Left lobe of liver (tissue), 2 donors: ENCODE data around the gene CSNK1D. TPM values are rescaled to one million over a fixed set of nuclear protein-coding genes. Genes with fewer than 3 reads are reported as not detected.

Experiments used
- ATAC-seq: fragments of 200-7000 bp; cut with Tn5 transposase; one replicate; pipeline ENCODE4 v1.9.1; 2020; ENCODE audit warnings: mild to moderate bottlenecking, moderate library complexity
- DNase-seq: peaks from one replicate; pipeline ENCODE4 v3.0.0-alpha.2; 2020; ENCODE audit warnings: low spot score
- total RNA-seq: library from RNA; stranded (reverse); gene quantifications from one replicate; pipeline ENCODE4 v1.2.1, GENCODE V29; 2021
- donor health status: DM: no; HTN: no; CAD: no; lungs with moderate emphysema.
- donor health status: DM: no; HTN: yes; CAD: no.

Gene CSNK1D
- total RNA-seq, 1 donor from 2014 or later, result 49.6 TPM

DNA sequence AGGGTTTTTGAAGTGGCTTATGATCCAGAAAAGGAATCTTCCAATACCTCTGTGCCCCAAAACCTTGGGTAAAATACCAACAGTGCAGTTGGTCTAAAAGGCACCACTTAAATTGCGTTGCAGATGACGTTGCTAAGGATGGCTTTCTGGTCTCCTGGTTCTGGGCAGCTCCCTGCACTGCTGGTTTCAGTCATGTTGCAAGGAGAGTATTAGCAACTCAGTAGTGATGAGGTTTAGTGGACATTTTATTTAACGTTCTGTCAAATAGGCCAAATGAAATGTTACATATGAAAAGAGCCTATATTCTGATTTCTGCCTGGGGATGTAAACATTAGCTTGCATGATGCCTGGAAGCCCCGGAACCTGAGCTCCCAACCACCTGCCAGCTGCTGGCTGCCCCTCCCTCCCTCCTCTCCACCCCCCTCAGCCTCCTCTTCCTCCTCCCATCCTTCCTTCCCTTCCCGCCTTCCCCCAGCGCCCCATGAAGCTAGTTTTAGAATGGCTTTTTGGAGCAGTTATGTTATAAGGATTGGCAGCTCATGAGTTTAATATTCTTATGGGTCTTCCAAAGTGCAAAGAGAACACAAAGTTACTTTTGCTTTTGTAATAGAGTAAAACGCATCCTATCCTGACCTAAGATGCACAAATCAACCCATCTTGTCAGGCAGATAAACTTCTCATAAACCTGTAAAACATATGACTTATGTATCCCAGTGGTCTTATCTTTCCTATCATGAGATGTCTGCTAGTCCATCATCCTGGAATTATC lies 23.2 kb upstream of the CSNK1D start:
- DNase-seq (no peak), ATAC-seq (no peak)

DNA sequence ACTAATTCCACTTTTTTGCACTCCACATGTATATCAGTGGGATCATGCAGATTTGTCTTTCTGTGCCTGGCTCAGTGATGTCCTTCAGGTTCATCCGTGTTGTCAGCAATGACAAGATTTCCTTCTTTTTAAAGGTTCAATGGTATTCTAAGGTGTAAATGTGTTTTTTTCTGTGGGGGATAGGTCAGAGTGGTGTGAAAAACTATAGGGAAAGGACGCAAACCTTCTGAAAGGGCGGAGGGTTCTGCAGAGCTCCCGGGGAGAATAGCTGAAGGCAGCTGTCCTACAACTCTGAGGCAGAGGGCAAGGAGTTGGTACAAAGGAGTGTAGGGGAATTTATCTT lies 21.9 kb upstream of the CSNK1D start:
- ATAC-seq (no peak), DNase-seq (no peak)

DNA sequence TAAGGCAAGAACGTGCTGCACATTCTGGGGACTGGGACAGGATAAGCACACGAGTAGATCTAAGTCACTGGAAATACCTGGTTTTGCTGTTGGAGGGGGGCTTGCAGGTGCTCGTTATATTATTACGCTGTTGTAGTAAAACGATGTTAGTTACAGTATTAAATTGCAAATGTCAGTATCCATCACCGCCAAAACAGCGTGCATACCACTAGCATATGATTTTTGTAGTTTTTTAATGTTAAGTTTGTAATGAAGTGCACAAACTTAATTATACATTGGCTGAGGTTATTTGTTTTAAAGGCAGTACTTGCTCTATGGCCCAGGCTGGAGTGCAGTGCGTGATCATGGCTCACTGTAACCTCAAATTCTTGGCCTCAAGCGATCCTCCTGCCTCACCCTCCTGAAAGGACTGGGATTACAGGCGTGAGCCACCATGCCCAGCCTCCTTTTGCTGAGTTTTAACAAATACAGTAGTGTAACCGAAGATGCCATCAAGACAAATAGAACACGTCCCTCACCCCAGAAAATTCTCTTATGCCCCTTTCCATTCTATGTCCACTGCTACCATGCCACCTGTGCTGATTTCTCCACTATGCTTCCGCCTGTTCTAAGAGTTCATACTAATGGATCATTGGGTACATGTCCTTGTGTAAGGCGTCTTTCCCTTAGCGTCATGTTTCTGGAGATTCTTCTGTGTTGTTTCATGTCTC lies 20.7 kb upstream of the CSNK1D start:
- DNase-seq, result no peak
- ATAC-seq, result no peak

DNA sequence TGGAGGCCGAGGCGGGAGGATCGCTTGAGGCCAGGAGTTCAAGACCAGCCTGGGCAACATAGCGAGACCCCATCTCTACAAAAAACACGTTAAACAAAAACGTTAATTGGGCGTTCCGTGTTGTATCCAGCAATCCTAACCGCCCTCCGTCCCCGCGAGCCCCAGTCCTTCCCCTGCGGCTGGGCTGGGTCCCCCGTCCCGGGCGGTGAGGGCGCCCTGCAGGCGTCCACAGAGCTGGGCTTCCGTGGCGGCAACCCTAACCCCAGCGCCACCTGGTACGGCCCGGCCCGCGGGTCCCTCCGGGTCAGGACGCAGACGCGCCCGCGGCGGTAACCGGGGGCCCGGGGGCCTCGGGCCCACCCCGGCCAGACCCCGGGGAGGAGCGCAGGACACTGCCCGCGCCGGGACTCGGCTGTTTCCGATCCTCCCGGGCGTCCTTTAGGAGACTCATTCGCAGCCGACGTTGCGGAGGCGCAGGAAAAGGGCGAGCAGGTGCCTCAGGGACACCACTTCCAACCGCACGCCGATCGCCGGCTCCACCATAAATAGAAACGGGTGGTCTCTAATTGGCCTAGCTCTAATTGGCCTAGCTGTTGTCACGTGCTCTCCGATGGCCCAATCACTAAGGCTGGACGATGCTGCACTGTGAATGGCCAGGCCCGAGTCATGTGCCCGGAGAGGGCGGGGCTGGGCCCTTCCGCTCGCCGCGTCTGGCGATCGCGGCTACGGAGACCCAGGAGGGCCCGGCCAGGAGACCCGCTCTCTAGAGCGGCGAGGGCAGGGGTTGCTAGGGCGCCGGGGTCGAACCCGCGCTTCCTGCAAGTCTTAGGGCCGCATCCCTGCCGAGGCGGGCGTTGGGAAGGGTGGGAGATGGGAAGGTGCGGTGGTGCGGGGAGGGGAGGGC lies 19.0 kb upstream of the CSNK1D start:
- ATAC-seq (peak; percentile 90), DNase-seq (peak; percentile 96)

DNA sequence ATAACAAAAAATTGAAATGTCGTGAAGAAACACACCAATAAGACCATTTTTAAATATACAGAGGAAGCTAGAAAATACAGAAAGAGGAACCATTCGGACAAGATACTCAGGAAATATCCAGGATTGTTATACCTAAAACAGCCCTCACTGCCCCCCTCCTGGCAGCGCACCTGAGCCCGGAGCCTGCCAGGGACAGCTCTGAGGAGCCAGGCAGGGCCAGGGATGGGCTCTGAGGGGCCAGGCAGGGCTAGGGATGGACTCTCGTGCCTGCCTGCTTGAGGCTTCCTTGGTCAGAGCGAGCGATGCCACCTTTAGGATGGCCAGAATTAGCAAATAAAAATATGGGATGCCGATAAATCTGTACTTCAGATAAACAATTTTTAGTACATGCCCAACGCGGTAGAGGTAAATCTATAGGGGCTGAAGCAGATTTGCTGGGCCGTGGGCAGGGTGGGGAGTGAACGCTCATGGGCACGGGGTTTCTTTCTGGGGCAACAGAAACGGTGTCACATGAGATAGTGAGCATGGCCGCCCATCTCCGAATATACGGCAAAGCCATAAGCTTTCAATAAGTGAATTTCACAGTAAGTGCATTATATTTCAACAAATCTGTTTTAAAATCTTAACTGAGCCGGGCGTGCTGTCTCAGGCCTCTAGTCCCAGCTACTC lies 18.2 kb upstream of the CSNK1D start:
- no peak for DNase-seq
- ATAC-seq, result no peak

- no peak for DNase-seq
Measured at GRCh38 chr17:82287868-82288801, 14.6 kb upstream of the CSNK1D start.

DNA sequence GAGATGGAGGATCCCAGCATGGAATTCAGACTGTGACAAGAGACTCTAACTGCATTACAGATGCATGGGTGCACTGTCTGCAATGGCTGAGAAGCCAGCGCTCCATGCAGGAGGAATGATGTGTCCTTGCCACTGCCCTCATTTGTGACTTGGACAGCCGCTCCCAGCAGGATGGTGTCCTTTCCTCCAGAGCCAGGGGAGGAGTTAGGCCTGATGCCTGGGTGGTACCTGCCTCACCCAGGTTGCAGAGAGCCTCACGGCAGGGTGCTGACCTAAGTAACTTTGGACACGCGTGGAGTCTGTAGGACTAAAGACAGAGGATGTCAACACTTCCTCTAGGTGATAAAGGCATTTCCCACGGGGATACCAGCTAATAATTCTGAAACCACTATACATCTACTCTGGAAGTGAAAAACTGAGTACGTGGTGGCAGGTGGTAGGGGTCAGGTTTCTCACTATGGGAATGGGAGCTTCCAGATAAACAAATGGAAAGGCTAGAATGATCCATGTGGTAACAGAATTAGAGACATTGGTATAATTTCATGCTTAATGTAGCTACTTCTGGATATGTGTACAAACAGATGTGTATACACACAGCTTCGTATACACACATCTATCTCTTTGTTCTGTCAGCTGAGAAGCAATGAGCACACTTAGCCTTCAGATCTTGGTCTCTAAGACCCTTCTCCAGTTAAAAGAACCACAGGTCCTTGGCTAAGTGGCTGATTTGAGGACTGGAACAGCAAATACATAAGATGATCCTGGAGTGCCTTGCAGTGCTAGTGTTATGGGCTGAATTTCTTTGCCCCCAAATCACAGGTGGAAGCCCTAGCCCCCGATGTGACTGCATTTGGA lies 13.7 kb upstream of the CSNK1D start:
- DNase-seq, result no peak
- no peak for ATAC-seq

More at GRCh38 chr17:82287868-82288801, 14.6 kb upstream of the CSNK1D start:
- ATAC-seq, result peak; percentile 20

DNA sequence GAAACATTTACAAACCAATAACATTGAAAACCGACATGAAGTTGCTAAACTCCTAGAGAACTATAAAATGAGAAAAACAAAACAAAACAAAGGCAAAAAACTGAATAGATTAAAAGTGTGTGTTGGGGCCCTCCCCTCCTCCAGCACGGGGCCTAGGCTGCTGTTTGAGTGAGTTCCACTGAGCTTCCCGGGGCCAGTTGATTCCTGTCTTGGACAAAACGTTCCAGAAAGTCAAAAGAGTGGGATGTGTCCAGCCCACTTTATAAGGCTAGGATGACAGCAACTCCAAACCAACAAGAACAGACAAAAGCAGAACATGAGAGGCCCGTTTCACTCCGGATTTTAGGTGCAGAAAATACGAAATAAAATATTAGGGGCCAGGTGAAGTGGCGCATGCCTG lies 11.6 kb upstream of the CSNK1D start:
- no peak for ATAC-seq
- no peak for DNase-seq

DNA sequence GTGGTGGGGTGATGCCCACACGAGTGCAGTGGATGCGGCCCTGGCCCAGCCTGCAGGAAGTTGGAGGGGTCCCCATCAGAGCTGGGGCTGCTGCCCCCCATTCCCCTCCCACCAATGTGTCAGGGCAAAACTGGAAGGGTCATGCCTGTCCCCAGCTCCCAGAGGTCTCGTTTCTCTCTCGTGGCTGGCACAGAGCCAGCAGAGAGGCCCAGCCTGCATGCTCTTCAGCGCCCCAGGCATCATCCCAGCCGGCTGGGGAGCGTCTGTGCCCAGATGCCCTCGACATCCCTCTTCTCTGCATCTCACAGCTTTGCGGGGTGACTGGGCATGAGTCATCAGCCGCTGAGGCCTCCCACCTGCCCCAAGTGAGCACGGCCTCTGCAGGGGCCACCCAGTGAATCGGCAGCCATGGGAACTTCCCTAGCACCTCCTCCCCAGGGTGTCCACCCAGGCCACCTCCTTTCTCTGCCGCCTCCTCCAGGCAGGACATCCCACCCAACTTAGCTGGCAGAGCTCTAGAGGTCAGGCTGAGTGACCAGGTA lies 9.8 kb upstream of the CSNK1D start:
- DNase-seq (no peak), ATAC-seq (no peak)

DNA sequence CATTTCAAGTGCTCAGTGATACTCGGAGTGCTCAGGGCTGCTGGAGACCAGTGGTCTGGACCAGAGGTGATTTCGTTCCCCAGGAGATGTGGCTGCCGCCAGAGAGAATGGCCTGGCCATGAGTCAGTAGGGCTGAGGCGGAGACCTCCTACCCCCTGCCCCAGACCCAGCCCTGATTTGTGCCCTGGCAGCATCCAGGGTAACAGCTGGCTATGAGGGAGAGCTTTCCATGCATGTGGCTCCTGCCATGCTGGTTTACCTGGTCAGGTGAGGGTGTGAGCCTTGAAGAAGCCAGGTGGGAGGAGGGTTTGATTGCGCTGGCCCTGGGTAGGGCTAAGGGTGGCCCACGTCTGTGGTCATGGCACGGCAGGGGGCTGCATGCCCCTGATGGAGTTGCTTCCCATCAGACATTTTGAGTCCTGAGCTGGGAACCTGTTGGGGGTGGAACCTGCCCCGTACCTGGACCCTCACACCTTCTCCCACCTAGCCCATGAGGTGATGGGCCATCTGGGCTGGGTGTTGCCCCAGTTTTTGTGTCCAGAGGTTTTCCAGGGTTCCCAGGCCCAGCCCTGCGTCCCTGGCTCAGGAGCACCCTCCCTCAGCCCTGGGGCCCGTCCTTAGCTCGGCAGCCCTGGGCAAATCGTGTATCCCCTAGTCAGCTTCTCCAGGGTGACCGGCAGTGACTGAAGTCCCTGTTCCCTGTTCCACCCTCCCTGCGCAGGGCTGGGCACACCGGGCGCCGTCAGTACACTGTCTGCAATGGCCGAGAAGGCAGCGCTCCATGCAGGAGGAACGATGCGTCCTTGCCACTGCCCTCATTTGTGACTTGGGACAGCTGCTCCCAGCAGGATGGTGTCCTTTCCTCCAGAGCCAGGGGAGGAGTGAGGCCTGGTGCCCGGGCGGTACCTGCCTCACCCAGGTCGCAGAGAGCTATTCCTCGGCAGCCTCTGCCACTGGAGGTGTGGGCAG lies 9.0 kb upstream of the CSNK1D start:
- DNase-seq (no peak), ATAC-seq (no peak)

- DNase-seq (no peak), ATAC-seq (no peak)
Measured at GRCh38 chr17:82281502-82282238, 8.2 kb upstream of the CSNK1D start.

GRCh38 chr17:82281076-82281475 lies 7.6 kb upstream of the CSNK1D start:
- no peak for ATAC-seq
- no peak for DNase-seq

DNA sequence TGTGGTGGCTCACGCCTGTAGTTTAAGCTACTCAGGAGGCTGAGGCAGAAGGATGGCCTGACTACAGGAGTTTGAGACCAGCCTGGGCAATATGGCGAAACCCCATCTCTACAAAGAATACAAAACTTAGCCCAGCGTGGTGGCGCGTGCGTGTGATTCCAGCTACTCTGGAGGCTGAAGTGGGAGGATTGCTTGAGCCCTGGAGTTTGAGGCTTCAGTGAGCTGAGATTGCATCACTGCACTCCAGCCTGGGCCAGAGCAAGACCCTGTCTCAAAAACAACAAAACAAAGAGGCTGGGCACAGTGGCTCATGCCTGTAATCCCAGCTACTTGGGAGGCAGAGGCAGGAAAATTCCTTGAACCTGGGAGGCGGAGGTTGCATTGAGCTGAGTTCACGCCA lies 7.0 kb upstream of the CSNK1D start:
- ATAC-seq (no peak), DNase-seq (no peak)

DNA sequence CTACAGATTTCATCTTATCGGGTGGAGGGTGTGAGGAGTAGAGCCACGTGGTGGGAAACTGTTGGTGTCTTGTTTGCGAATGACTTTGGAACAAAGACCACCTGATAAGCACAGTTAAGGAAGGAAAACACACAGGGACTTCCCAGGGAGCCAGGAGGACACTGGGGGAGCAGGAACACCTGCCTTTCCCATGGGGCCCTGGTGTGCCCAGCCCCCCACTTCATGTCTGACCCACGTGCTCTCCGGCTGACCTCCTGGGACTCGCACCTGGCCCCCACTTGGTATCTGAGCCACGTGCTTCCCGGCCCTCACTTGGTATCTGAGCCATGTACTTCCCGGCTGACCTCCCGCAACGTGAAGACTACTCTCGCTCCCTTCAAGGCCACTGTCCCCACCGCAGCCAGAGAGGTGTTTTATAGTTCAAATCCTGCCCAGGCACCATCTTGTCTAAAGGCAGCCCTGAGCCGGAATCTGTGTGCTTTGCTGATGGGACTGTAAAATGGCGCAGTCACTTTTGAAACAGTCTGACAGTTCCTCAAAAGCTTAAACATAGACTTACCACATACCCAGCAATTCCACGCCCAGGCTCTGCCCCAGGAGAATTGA lies 5.4 kb upstream of the CSNK1D start:
- DNase-seq, result no peak

DNA sequence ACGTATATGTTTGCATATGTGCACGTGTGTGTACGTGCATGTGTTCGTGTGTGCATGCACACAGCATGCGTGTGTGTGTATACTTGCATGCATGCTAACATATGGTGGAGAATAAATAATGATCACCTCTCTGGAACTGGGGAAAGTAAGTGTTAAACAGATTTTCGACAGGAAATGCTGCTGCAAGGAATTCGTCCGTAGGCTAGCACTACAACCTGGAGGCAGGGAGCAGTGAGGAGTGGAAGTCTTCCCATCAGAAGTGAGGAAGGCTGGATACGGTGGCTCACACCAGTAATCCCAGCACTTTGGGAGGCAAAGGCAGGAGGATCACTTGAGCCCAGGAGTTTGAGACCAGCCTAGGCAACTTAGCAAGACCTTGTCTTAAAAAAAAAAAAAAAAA lies 4.8 kb upstream of the CSNK1D start:
- ATAC-seq (no peak), DNase-seq (no peak)

More for the DNA sequence above, 5.4 kb upstream of the CSNK1D start:
- no peak for ATAC-seq

- DNase-seq (no peak), ATAC-seq (no peak)
Measured at GRCh38 chr17:82277851-82278250, 4.4 kb upstream of the CSNK1D start.
